Nucleus accumbens (tissue), 56 donors: ENCODE data around the gene SEPTIN2.
"Not testable (repeated sequence)": the region's sequence is repeated elsewhere in the genome, so short reads cannot be mapped to it uniquely, and the experiment has no call there.

Experiments used
- DNase-seq, 56 donors: peaks; one replicate each; lab custom pipeline; 2025; lab: John Stamatoyannopoulos, UW

SEPTIN2 gene

DNA sequence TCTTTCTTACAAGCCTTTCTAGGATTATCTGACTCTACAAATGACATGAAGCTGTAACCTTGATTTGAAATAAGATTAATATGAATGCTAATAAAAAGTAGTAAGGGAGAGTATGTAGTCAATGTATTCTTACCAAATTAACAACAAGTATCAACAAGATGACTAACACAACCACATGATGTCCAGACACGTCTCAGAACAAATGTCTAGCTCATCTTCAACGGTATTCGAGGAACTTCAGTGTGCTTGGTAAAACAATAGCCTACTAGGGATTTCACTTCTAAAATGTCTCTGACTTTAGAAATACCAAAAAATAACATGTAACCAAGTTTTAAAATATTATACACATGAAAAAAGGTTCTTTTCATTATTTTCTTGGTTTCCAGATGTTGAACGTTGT lies 3.6 kb upstream of the SEPTIN2 start:
- DNase-seq, result no peak

GRCh38 chr2:241313543-241314095 lies 2.1 kb upstream of the SEPTIN2 start:
- no peak for DNase-seq

- DNase-seq, result peak in 1 of 56 donors; percentile 56
These were observed 1.3 kb upstream of the SEPTIN2 start for GRCh38 chr2:241314226-241315092.

GRCh38 chr2:241315093-241315878 lies 439 bp upstream of the SEPTIN2 start, which contains the start of gene HDLBP:
Gene HDLBP, minus strand, starts transcription at chr2:241315672. Its CDS starts 48,803 bp downstream, at chr2:241266869.
- DNase-seq, result peak; percentile 69 to 99 (median 97)

- no peak for DNase-seq
These were observed 1.1 kb downstream of the SEPTIN2 start for GRCh38 chr2:241316825-241317224.

DNA sequence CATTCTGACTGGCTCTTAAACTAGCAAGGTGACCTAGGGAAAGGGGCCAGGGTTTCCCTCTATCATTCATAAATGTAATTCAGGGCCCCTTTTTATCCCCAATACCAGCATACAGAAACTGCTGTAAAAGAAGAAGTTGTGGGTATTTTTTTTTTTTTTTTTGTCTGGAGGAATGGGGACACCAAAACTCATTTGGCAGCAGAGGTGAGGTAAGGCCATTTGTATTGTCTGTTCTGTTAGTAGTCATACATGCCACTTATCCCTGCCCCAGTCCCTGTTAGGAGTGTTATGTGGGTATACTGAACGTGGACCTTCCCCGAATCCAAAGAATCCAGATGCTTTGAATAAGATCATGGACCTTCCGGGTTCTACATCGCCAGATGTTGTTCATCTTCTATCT lies 1.7 kb downstream of the SEPTIN2 start:
- no peak for DNase-seq

DNA sequence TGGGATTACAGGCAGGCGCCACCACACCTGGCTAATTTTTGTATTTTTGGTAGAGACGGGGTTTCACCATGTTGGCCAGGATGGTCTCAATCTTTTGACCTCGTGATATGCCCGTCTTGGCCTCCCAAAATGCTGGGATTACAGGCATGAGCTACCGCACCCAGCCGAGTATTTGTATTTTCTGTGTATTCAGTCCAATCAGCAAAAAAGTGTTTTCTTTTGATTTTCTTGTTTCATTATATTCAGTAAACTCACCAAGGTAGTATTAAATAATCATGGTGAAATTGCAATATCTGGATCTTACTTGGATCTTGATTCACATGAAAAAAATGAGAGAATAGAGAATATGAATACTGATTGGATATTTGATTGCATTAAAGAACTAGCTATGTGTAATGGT lies 3.1 kb downstream of the SEPTIN2 start:
- DNase-seq, result not testable (repeated sequence)

DNA sequence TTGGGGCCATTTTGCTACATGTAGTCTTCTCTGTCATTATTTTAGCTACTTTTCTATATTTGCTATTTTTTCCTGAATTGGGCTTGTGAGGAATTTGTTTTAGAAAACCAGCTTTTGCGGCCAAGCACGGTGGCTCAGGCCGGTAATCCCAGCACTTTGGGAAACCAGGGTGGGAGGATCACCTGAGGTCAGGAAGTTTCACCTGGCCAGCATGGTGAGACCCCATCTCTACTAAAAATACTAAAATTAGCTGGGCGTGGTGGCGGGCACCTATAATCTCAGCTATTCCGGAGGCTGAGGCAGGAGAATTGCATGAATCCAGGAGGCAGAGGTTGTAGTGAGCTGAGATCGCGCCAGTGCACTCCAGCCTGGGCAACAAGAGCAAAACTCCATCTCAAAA lies 4.7 kb downstream of the SEPTIN2 start:
- DNase-seq, result no peak

DNA sequence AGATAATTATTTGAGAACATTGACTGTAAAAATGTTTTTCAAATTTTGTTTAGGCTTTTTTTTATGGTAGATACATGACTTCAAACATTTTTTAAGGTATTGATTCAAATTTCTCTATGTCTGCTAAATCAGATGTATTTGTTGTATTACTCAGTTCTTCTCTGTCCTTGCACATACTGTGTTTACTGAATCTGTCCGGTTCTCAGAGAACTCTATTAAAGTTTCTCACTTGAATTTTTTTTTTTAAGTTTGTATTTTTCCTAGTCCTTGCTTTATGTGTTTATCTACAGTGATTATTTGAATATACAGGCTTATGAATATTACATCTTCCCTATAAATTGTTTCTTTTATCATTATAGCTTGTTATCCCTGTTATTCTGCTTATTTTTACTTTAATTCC lies 5.3 kb downstream of the SEPTIN2 start:
- DNase-seq, result no peak

DNA sequence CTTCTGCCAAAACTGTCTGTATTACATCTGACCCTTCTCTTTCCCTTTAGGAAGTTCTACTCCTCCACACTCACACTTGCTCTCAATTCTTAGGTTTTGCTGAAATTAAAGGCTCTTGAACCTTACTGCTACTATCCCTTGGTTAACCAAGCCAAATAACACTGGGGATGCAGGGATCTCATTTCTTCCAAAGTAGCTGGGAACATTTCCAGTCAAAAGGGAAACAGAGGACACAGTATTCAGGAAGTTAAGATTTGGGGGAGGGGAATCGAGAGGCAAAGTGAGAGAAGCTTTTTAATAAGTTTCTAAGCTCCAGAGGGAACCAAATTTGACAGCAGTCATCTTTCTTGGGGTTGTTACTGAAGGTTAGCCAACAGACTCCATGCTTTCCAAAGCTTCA lies 6.2 kb downstream of the SEPTIN2 start:
- DNase-seq, result no peak

DNA sequence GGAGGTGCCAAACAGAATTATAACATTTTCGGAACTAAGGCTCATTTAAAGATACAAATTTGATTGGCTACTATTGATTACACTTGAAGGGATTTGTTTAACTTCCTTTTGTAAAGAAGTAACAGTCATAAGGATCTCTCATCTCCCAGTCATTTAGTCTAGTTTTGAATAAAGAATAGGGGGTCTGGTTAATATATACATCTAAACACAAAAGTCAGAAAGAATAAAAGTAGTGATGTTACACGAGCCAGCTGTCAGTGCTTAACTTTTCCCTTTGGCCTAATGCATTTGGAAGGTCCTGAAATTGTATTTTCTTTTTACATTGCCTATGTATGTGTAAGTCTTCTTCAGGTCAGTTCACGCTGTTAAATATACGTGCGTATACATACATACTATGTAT lies 8.1 kb downstream of the SEPTIN2 start:
- no peak for DNase-seq

- DNase-seq, result no peak
These were observed 9.1 kb downstream of the SEPTIN2 start for GRCh38 chr2:241324775-241325174.

DNA sequence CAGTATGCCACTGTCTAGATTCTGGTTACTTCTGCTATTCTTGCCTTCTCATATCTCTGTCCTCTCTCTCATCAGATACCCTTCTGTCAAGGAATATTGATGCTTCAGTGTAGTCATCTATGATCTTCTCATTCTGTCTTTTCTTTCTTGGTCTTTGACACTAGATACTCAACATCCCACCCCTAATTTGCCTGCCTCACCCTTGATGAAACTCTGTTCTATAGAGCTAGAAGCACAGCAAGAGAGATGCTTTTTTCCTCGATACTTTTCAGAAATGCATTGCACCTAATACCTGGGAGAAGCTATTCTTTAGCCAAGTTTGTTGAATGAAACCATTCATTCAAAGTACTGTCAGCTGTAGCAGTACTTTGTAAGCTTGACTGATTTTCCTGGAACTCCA lies 9.5 kb downstream of the SEPTIN2 start:
- no peak for DNase-seq

GRCh38 chr2:241329669-241330615 lies 14.2 kb downstream of the SEPTIN2 start:
- DNase-seq, result no peak

GRCh38 chr2:241330616-241330981 lies 14.9 kb downstream of the SEPTIN2 start:
- DNase-seq, result no peak

- DNase-seq, result no peak
These were observed 19.1 kb downstream of the SEPTIN2 start for GRCh38 chr2:241334813-241335212.

- no peak for DNase-seq
These were observed 24.3 kb downstream of the SEPTIN2 start for GRCh38 chr2:241339839-241340630.

DNA sequence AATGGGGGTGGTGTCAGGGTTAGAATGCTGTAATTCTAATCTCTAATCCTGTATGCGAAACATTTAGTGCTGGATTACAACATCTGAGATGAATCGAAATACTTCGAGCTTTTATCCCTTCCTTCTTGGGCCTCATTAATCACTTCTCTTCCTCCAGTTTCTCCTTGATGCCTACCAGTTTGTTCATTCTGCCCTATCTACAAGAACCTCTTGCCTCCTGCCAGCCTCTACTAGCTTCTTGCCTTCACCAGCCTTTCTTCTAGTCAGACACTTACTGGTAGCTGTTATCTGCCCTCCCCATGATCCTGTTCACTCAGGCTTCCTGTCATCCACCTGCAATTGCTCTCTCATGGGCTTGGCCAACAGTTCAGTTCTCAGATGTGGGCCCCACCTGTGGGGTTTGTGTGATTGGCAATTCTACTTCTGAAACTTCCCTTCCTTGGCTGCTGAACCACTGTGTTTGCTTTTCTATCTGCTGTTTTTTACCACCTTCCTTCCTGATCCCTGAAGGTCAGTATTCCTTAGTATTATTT lies 25.0 kb downstream of the SEPTIN2 start:
- DNase-seq, result no peak
